Activated naive CD8-positive, alpha-beta T cell treated with anti-CD3 and anti-CD28 coated beads for 36 hours (primary cell): ENCODE data around the gene USP16. TPM values are rescaled to one million over a fixed set of nuclear protein-coding genes. Genes with fewer than 3 reads are reported as not detected.
A peak's percentile ranks its signal among the peaks of the same experiment; 100 is the strongest.
"Not testable (repeated sequence)": the region's sequence is repeated elsewhere in the genome, so short reads cannot be mapped to it uniquely, and the experiment has no call there.

Source experiments
- DNase-seq: peaks from one replicate; pipeline ENCODE4 v3.0.0; 2021
- H3K27ac Mint-ChIP-seq: one replicate; pipeline ENCODE4 v1.8.0; 2022; ENCODE audit warnings: mild to moderate bottlenecking, moderate library complexity, mixed read lengths
- H3K27me3 Mint-ChIP-seq: one replicate; pipeline ENCODE4 v1.8.0; 2022; ENCODE audit warnings: mild to moderate bottlenecking, mixed read lengths
- H3K36me3 Mint-ChIP-seq: one replicate; pipeline ENCODE4 v1.8.0; 2021; ENCODE audit warnings: mild to moderate bottlenecking, mixed read lengths
- H3K4me1 Mint-ChIP-seq: one replicate; pipeline ENCODE4 v1.8.0; 2021; ENCODE audit warnings: mixed read lengths
- H3K4me3 Mint-ChIP-seq: one replicate; pipeline ENCODE4 v1.8.0; 2022; ENCODE audit warnings: mild to moderate bottlenecking, moderate library complexity, mixed read lengths
- H3K9me3 Mint-ChIP-seq: one replicate; pipeline ENCODE4 v1.8.0; 2022; ENCODE audit warnings: mixed read lengths
- total RNA-seq, 2 experiments: library from RNA; stranded (reverse); gene quantifications; one replicate each; pipeline ENCODE4 v1.2.3, GENCODE V29; 2021

Gene USP16
- total RNA-seq, 2 experiments from 2014 or later: 59.0 to 61.6 TPM

DNA sequence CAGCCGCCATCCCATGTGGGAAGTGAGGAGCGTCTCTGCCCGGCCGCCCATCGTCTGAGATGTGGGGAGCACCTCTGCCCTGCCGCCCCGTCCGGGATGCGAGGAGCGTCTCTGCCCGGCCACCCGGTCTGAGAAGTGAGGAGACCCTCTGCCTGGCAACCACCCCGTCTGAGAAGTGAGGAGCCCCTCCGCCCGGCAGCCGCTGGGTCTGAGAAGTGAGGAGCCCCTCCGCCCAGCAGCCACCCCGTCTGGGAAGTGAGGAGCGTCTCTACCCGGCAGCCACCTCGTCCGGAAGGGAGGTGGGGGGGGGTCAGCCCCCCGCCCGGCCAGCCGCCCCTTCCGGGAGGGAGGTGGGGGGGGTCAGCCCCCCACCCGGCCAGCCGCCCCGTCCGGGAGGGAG lies 13.2 kb upstream of the USP16 start:
- not testable (repeated sequence) for H3K27ac Mint-ChIP-seq, H3K36me3 Mint-ChIP-seq, H3K4me3 Mint-ChIP-seq

DNA sequence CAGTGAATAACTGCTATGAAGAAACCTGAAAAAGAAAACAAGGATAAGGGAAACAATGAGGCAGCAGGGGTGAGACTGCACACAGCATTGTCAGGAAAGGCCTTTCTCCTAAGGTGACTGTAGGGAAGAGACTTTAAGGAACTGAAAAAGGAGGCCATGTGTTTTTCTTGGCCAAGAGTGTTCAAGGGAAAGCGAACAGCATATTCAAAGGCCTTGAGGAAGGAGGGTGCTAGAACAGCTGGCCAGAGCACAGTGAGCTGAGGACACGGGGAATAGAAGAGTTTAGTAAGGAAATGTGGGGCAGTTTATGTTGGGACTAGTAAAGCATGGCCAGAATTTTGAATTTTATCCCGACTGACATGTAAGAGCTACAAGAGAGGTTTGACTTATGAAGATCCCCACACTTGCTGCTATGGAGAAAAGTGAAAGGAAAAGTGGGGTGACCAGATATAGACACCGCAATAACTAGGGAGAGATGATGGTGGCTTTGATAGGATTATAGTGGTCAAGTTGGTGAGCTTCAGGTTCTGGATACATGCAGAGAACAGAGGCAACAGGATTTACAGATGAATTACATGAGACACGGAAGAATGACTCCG lies 6.7 kb upstream of the USP16 start:
- H3K9me3 Mint-ChIP-seq: no peaks in the 10 kb centered on the region
- H3K27me3 Mint-ChIP-seq: no peaks in the 10 kb centered on the region
- peaks cover 20% of the 10 kb centered on the region for H3K36me3 Mint-ChIP-seq
- H3K4me1 Mint-ChIP-seq: peaks cover 29% of the 10 kb centered on the region
- no peak for DNase-seq
- peak overlapping the region; percentile 82 for H3K4me3 Mint-ChIP-seq
- peak overlapping the region; percentile 84 for H3K27ac Mint-ChIP-seq

More for the DNA sequence above, 13.2 kb upstream of the USP16 start:
- not testable (repeated sequence) for H3K9me3 Mint-ChIP-seq, DNase-seq, H3K27me3 Mint-ChIP-seq, H3K4me1 Mint-ChIP-seq

DNA sequence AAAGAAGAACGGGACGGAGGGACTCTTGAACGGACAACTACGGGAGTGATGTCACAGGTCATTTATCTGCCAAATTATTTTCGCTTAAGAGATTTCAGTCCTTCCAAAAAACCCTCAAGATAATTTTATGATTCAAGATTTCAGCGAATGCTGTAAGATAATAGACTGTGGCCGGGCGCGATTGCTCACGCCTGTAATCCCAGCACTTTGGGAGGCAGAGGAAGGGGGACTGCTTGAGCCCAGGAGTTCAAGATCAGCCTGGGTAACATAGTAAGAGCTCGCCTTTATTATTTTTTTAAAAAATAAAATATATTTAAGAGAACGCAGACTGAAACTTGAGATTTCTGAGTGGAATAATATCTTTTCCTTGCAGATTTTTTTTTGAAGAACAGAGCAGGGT lies 5.9 kb upstream of the USP16 start:
- Mint-ChIP-seq H3K4me3 (peak overlapping the region; percentile 82), H3K27me3 (no peaks in the 10 kb centered on the region), H3K9me3 (peaks cover 2% of the 10 kb centered on the region), H3K27ac (peak overlapping the region; percentile 84), H3K4me1 (peaks cover 32% of the 10 kb centered on the region), H3K36me3 (peaks cover 20% of the 10 kb centered on the region)
- DNase-seq: no peak

DNA sequence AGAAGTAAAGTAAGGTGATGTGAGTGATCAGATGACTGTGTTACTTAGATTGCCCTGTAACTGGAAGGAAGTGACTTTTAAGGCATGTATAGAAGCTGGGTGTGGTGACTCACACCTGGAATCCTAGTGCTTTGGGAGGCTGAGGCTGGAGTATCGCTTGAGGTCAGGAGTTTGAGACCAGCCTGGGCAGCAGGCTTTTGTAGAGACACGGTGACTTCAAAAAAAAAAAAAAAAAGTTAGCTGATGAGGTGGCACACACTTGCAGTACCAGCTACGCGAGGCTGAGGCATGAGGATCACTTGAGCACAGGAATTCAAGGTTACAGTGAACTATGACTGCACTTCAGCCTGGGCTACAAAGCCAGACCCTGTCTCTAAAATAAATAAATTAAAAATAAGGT lies 2.3 kb upstream of the USP16 start:
- DNase-seq: no peak
- H3K4me1 Mint-ChIP-seq: peaks cover 52% of the 10 kb centered on the region
- H3K4me3 Mint-ChIP-seq: no peak overlapping the region
- H3K27me3 Mint-ChIP-seq: no peaks in the 10 kb centered on the region
- peaks cover 2% of the 10 kb centered on the region for H3K9me3 Mint-ChIP-seq
- H3K27ac Mint-ChIP-seq: peak overlapping the region; percentile 77
- peaks cover 35% of the 10 kb centered on the region for H3K36me3 Mint-ChIP-seq

DNA sequence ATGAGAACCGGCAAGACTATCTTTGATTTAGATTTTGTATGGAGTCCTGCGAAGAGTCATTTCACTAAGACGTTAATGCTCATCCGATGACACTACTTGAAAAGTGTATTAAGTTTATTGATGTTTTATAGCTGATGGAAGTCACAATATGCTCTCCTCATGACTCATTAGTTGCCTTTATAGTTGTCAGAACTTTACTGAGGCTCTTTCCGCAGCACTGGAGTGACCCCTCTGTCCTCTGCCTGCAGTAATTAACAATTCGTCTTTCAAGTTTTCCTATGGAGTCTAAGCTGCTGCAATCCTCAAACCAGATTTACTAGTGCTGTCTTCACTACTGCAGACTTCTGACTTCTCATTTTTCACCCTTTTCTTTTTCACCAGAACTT lies 853 bp downstream of the USP16 start:
- peak overlapping the region; percentile 89 for H3K4me3 Mint-ChIP-seq
- peak overlapping the region; percentile 99 for H3K27ac Mint-ChIP-seq
- DNase-seq: no peak
- H3K4me1 Mint-ChIP-seq: peaks cover 41% of the 10 kb centered on the region
- no peaks in the 10 kb centered on the region for H3K27me3 Mint-ChIP-seq
- peaks cover 2% of the 10 kb centered on the region for H3K9me3 Mint-ChIP-seq
- H3K36me3 Mint-ChIP-seq: peaks cover 36% of the 10 kb centered on the region

DNA sequence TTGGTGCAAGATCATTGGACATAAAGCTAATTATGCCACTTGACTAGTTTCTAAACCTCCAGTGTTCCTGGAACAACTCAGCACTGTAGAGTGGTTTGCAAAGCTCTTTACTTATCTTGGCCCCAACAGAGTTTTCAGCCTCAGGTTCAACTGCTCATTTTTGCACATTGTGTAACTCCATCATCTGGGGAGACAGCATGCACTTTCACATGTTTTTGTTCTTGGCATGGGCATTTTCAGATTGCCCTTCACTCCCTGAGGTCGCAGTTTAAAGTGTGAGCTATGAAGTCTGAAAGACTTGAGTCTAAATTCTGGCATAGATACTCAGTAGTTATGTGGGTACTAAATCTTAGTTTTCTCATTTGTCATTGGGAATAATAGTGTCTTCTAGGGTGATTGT lies 5.1 kb downstream of the USP16 start:
- DNase-seq: no peak
- H3K27me3 Mint-ChIP-seq: no peaks in the 10 kb centered on the region
- no peak overlapping the region for H3K27ac Mint-ChIP-seq
- H3K9me3 Mint-ChIP-seq: no peaks in the 10 kb centered on the region
- no peak overlapping the region for H3K4me3 Mint-ChIP-seq
- peaks cover 39% of the 10 kb centered on the region for H3K36me3 Mint-ChIP-seq
- H3K4me1 Mint-ChIP-seq: peaks cover 23% of the 10 kb centered on the region

DNA sequence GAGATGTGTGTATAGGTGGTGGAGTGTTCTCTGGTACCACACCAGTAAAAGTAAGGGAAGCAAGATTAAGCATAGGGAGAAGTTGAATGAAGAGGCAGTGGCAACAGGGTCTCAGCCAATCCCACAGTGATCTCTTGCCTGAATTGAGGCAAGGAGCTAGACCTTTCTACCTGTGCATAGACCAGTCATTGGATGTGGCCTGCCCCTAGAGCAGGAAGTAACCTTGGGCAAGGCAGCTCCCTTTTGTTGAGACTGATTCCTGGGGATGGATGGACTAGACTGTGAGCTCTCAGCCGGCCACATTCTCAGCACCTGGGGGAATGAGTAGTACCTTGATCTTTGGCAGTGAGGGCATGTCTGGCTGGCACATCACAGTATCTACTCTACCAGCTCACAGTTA lies 6.4 kb downstream of the USP16 start:
- H3K9me3 Mint-ChIP-seq: no peaks in the 10 kb centered on the region
- peaks cover 28% of the 10 kb centered on the region for H3K36me3 Mint-ChIP-seq
- no peak for DNase-seq
- no peak overlapping the region for H3K27ac Mint-ChIP-seq
- no peak overlapping the region for H3K4me3 Mint-ChIP-seq
- peaks cover 16% of the 10 kb centered on the region for H3K4me1 Mint-ChIP-seq
- H3K27me3 Mint-ChIP-seq: no peaks in the 10 kb centered on the region

DNA sequence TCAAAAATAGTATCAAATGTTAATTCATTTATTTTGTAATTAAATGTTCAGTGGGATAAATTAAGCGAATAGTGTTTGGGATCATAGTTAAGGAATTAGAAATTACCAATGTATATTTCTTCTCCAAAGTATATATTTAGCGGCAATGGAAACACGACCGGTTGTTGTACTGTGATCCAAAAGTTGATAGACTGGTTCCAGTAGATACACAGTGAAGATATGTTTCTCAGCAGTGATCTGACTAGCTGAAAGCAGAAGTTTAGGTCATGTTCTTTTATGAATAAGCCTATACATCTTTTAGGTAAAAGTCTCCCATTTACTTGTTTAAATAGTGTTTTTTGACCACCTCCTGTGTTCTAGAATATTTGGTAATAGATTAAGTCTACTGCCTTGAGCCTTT lies 8.8 kb downstream of the USP16 start:
- H3K9me3 Mint-ChIP-seq: no peaks in the 10 kb centered on the region
- H3K36me3 Mint-ChIP-seq: peaks cover 22% of the 10 kb centered on the region
- H3K27ac Mint-ChIP-seq: no peak overlapping the region
- H3K27me3 Mint-ChIP-seq: no peaks in the 10 kb centered on the region
- no peak for DNase-seq
- peaks cover 4% of the 10 kb centered on the region for H3K4me1 Mint-ChIP-seq
- no peak overlapping the region for H3K4me3 Mint-ChIP-seq

DNA sequence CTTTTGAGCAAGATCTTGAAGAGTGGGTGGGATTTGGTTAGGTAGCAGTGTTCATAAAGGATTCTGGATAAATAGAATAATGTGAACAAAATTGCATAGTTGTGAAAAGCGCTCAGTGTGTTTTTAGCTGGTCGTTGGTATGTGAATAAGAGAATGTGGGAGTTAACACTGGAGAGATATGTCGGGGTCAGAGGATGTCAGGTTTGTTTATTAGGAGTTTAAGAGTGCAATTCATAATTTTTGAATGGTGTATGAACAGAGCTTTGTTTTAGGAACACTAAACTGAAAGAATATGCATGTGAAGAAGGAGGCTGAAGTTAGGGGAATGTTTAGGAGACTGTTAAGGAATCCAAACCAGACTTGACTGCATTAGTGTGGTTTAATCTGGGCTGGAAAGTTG lies 9.4 kb downstream of the USP16 start:
- no peak for DNase-seq
- H3K4me1 Mint-ChIP-seq: peaks cover 4% of the 10 kb centered on the region
- H3K36me3 Mint-ChIP-seq: peaks cover 18% of the 10 kb centered on the region
- H3K9me3 Mint-ChIP-seq: no peaks in the 10 kb centered on the region
- H3K27me3 Mint-ChIP-seq: no peaks in the 10 kb centered on the region
- H3K4me3 Mint-ChIP-seq: no peak overlapping the region
- no peak overlapping the region for H3K27ac Mint-ChIP-seq

DNA sequence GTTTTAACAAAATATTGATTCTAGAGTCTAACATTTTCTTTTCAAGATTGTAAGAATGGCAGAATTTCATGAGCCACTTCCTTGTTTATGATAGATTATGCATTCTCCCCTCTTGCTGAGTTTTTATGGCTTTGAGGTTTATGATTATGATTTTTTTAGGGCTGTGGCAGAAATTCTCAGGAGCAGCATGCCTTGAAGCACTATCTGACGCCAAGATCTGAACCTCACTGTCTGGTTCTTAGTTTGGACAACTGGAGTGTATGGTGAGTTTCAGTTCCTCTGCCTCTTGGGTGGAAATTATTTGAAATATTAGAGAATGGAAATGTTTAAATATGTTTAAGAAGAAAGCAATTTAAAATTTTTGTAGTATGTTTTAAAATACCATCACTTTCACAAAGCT lies 10.2 kb downstream of the USP16 start:
- no peaks in the 10 kb centered on the region for H3K27me3 Mint-ChIP-seq
- peaks cover 4% of the 10 kb centered on the region for H3K4me1 Mint-ChIP-seq
- H3K27ac Mint-ChIP-seq: no peak overlapping the region
- no peaks in the 10 kb centered on the region for H3K9me3 Mint-ChIP-seq
- peaks cover 16% of the 10 kb centered on the region for H3K36me3 Mint-ChIP-seq
- no peak for DNase-seq
- H3K4me3 Mint-ChIP-seq: no peak overlapping the region

DNA sequence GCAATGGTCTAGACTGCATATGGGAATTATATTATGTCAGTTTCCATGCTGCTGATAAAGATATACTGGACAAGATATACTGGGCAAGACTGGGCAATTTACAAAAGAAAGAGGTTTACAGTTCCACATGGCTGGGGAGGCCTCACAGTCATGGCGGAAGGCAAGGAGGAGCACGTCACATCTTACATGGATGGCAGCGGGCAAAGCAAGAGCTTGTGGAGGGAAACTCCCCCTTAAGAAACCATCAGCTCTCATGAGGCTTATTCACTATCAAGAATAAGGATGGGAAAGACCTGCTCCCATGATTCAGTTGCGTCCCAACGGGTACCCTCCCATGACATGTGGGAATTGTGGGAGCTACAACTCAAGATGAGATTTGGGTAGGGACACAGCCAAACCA lies 27.8 kb downstream of the USP16 start:
- Mint-ChIP-seq H3K27ac (no peak overlapping the region), H3K4me3 (no peak overlapping the region), H3K9me3 (no peaks in the 10 kb centered on the region), H3K36me3 (peaks cover 23% of the 10 kb centered on the region), H3K4me1 (no peaks in the 10 kb centered on the region), H3K27me3 (no peaks in the 10 kb centered on the region)
- no peak for DNase-seq

DNA sequence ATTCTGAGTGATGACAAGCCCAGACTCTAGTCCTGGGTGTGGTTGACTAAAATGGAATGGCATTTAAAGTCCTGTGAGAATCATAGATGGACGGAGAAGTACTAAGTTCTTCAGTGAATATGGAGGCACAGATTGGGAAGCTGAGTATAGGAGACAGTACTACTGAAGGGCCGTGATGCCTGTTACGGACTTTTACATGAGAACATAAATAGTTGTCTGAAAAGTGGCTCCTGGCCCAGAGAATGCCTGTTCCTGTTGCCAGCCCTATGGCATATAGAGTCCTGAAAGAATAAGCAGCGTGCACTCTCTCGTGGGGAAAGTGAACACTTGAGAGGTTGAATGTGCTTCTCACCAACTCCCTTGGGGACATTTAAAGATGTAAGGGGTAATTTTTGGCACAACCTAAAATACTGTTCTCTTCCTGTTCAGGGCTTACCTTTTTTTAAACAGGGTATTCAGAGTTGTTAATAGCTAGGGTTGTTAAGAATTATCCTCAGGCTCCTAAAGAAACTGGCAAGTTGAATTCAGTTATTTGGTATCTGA lies 28.6 kb downstream of the USP16 start:
- Mint-ChIP-seq H3K36me3 (peaks cover 23% of the 10 kb centered on the region), H3K27ac (peak overlapping the region; percentile 44), H3K9me3 (no peaks in the 10 kb centered on the region), H3K4me1 (no peaks in the 10 kb centered on the region), H3K27me3 (no peaks in the 10 kb centered on the region), H3K4me3 (no peak overlapping the region)
- DNase-seq: no peak

DNA sequence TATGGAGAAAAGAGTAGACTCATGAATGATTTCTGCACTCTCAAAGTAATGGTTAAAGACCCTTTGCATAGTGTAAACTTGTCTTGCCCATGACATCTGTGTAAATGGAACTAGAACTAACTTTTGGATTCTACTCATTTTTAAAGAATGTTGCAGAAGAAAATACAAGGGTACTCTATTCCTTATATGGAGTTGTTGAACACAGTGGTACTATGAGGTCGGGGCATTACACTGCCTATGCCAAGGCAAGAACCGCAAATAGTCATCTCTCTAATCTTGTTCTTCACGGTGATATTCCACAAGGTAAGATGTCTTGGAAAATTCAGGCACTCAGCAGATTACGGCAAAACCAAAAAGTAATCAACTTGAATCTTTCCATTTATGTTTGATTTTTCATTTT lies 29.2 kb downstream of the USP16 start:
- Mint-ChIP-seq H3K9me3 (no peaks in the 10 kb centered on the region), H3K4me1 (no peaks in the 10 kb centered on the region), H3K4me3 (no peak overlapping the region), H3K27me3 (no peaks in the 10 kb centered on the region), H3K36me3 (peaks cover 23% of the 10 kb centered on the region), H3K27ac (peak overlapping the region; percentile 44)
- DNase-seq: no peak

DNA sequence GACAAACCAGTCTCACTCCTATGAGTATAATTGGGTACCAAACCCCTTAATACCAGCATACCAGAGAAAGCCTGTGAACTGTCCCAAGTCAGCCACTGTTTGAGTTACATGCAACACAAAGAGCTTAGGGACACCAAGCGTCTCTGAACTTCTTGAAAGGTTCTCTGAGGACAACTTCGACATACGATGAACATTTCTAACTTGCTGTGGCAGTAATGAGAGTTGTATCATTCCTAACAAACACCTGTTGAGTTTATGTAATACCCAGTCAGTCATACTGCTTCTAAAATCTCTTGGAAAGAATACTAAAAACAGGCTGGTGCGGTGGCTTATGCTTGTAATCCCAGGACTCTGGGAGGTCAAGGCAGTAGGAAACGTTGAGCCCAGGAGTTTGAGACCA lies 30.6 kb downstream of the USP16 start:
- Mint-ChIP-seq H3K9me3 (no peaks in the 10 kb centered on the region), H3K27ac (peak overlapping the region; percentile 16), H3K4me3 (no peak overlapping the region), H3K36me3 (peaks cover 23% of the 10 kb centered on the region), H3K4me1 (no peaks in the 10 kb centered on the region), H3K27me3 (no peaks in the 10 kb centered on the region)
- DNase-seq: no peak

DNA sequence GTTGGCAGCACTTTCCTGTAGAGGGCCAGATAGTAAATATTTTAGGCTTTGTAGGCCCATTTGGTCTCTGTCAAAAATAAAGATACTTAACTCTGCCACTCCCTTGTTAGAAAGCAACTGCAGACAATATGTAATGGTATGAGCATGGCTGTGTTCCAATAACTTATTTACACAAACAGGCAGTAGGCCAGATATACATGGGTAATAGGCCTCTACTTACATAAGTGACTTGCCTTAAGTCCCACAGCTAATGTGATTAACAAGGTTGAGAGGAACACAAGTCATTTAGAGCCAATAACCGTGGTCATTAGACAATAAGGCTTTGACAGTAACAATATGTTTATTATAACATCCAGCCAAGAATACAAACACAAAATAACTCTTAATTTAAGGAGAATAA lies 31.5 kb downstream of the USP16 start:
- H3K27me3 Mint-ChIP-seq: no peaks in the 10 kb centered on the region
- H3K36me3 Mint-ChIP-seq: peaks cover 25% of the 10 kb centered on the region
- H3K4me3 Mint-ChIP-seq: no peak overlapping the region
- H3K9me3 Mint-ChIP-seq: no peaks in the 10 kb centered on the region
- DNase-seq: no peak
- H3K4me1 Mint-ChIP-seq: peaks cover 4% of the 10 kb centered on the region
- H3K27ac Mint-ChIP-seq: peak overlapping the region; percentile 38

DNA sequence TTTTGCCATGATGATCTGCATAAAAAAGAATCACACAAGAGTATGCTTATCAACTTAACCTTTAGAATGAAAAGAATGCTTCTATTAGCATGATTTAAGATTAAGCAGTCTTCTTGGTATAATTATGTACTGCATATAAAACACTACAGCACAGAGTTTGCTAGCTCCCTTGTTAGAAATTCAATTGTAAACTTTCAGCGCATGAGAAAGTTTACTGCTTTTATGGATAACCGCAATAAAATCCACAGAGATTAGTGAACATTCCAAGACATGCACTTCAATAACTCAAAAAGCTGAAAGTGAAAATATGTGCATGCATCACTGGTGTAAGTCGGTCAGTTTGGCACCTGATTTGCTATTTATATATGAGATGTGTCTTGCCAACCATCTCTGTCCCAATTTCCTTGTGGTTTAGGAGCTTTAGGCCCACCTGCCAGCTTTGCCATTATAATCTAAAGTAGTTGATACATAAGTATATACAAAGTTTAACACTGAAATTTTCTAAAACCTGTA lies 32.1 kb downstream of the USP16 start:
- Mint-ChIP-seq H3K9me3 (no peaks in the 10 kb centered on the region), H3K27me3 (no peaks in the 10 kb centered on the region), H3K4me3 (no peak overlapping the region), H3K36me3 (peaks cover 30% of the 10 kb centered on the region), H3K4me1 (peaks cover 6% of the 10 kb centered on the region), H3K27ac (peak overlapping the region; percentile 38)
- DNase-seq: no peak
